ENCODE measurements around the gene NEK2.

GRCh38 chr1:211635597-211636205 lies 39.7 kb downstream of the NEK2 start:
- no peak for TF ChIP-seq EZH2 (IDR thresholded peaks at IDR 0.05)
- TF ChIP-seq POLR2AphosphoS5 (IDR thresholded peaks at IDR 0.05; ENCODE audit: borderline replicate concordance, low read depth, low read length): no peak
- TF ChIP-seq FOXP2 (optimal IDR thresholded peaks at IDR 0.05; ENCODE audit: control extremely low read depth, extremely low read length, insufficient read depth): no peak

Data from SK-N-MC (cell line).